SK-N-SH treated with all-trans-retinoic acid at 6 μM for 48 hours (cell line): ENCODE data around the gene SMYD3.

Experiments used
- ATAC-seq: fragments of 200-7000 bp; cut with Tn5 transposase; 3 replicates; pipeline ENCODE4 v1.9.1; 2020; ENCODE audit warnings: mild to moderate bottlenecking, moderate library complexity
- ARNTL ChIP-seq: fragments of 450-650 bp; formaldehyde crosslinking; IDR thresholded peaks from 2 replicates; pipeline ENCODE4 v1.5.0; 2020; ENCODE audit warnings: low read depth, mild to moderate bottlenecking, moderate library complexity, borderline replicate concordance
- CREB5 ChIP-seq: fragments of 250-450 bp; sonication (Bioruptor Pico); IDR thresholded peaks from 2 replicates; pipeline ENCODE4 v1.5.1; 2020; ENCODE audit warnings: low read depth, mild to moderate bottlenecking, moderate library complexity
- CSDC2 ChIP-seq: fragments of 250-450 bp; sonication (Bioruptor Pico); IDR thresholded peaks from 2 replicates; pipeline ENCODE4 v1.5.0; 2020; ENCODE audit warnings: mild to moderate bottlenecking, moderate library complexity
- CSRNP3 ChIP-seq: fragments of 250-450 bp; sonication (Bioruptor Pico); IDR thresholded peaks from 2 replicates; pipeline ENCODE4 v1.5.1; 2021; ENCODE audit warnings: mild to moderate bottlenecking, moderate library complexity
- ESRRG ChIP-seq: fragments of 250-450 bp; sonication (Bioruptor Pico); IDR thresholded peaks from 2 replicates; pipeline ENCODE4 v1.6.1; 2021; ENCODE audit warnings: mild to moderate bottlenecking
- GLIS3 ChIP-seq: fragments of 250-450 bp; sonication (Bioruptor Pico); IDR thresholded peaks from 2 replicates; pipeline ENCODE4 v1.5.0; 2020; ENCODE audit warnings: mild to moderate bottlenecking, moderate library complexity
- ISL1 ChIP-seq: fragments of 250-450 bp; sonication (Bioruptor Pico); IDR thresholded peaks from 2 replicates; pipeline ENCODE4 v2.1.2; 2022; ENCODE audit warnings: mild to moderate bottlenecking, moderate library complexity
- OSR1 ChIP-seq: fragments of 250-450 bp; sonication (Bioruptor Pico); IDR thresholded peaks from 2 replicates; pipeline ENCODE4 v1.8.0; 2022; ENCODE audit warnings: moderate library complexity, mild to moderate bottlenecking, inconsistent platforms
- POU6F1 ChIP-seq: fragments of 250-450 bp; sonication (Bioruptor Pico); IDR thresholded peaks from 2 replicates; pipeline ENCODE4 v1.8.0; 2021; ENCODE audit warnings: low read depth, mild to moderate bottlenecking, moderate library complexity, borderline replicate concordance
- PPARA ChIP-seq: fragments of 250-450 bp; sonication (Bioruptor Pico); IDR thresholded peaks from 2 replicates; pipeline ENCODE4 v1.5.0; 2020; ENCODE audit warnings: mild to moderate bottlenecking, borderline replicate concordance
- RARB ChIP-seq: fragments of 250-450 bp; sonication (Bioruptor Pico); IDR thresholded peaks from 2 replicates; pipeline ENCODE4 v1.8.0; 2021; ENCODE audit warnings: mild to moderate bottlenecking, moderate library complexity
- SNAI2 ChIP-seq: fragments of 250-450 bp; sonication (Bioruptor Pico); IDR thresholded peaks from 2 replicates; pipeline ENCODE4 v1.5.0; 2020; ENCODE audit warnings: mild to moderate bottlenecking, moderate library complexity
- TCF4 ChIP-seq: fragments of 250-450 bp; sonication (Bioruptor Pico); IDR thresholded peaks from 2 replicates; pipeline ENCODE4 v1.8.0; 2021; ENCODE audit warnings: mild to moderate bottlenecking, moderate library complexity, borderline replicate concordance
- TOX ChIP-seq: fragments of 250-450 bp; sonication (Bioruptor Pico); IDR thresholded peaks from 2 replicates; pipeline ENCODE4 v1.8.0; 2021; ENCODE audit warnings: mild to moderate bottlenecking, moderate library complexity, borderline replicate concordance
- TSHZ2 ChIP-seq: fragments of 250-450 bp; sonication (Bioruptor Pico); IDR thresholded peaks from 2 replicates; pipeline ENCODE4 v1.5.0; 2020; ENCODE audit warnings: mild to moderate bottlenecking, moderate library complexity
- ZC3H10 ChIP-seq: fragments of 250-450 bp; sonication (Bioruptor Pico); IDR thresholded peaks from 2 replicates; pipeline ENCODE4 v1.5.1; 2021; ENCODE audit warnings: mild to moderate bottlenecking, moderate library complexity
- ZFP3 ChIP-seq: fragments of 250-450 bp; sonication (Bioruptor Pico); IDR thresholded peaks from 2 replicates; pipeline ENCODE4 v1.5.0; 2020; ENCODE audit warnings: mild to moderate bottlenecking, moderate library complexity
- ZFP30 ChIP-seq: fragments of 450-650 bp; formaldehyde crosslinking; IDR thresholded peaks from 2 replicates; pipeline ENCODE4 v1.5.0; 2022; ENCODE audit warnings: mild to moderate bottlenecking, moderate library complexity
- ZNF565 ChIP-seq: fragments of 450-650 bp; formaldehyde crosslinking; conservative IDR thresholded peaks from 2 replicates; pipeline ENCODE4 v1.5.0; 2020; ENCODE audit warnings: low read depth, mild to moderate bottlenecking, moderate library complexity
- ZNF70 ChIP-seq: fragments of 450-650 bp; formaldehyde crosslinking; IDR thresholded peaks from 2 replicates; pipeline ENCODE4 v1.5.0; 2020; ENCODE audit warnings: mild to moderate bottlenecking, moderate library complexity
- ZNF8 ChIP-seq: fragments of 450-650 bp; formaldehyde crosslinking; IDR thresholded peaks from 2 replicates; pipeline ENCODE4 v1.5.0; 2020; ENCODE audit warnings: mild to moderate bottlenecking, moderate library complexity
- TF ChIP-seq, protein P1 (sequence below): fragments of 250-450 bp; sonication (Bioruptor Pico); IDR thresholded peaks from 2 replicates; pipeline ENCODE4 v1.8.0; 2020; ENCODE audit warnings: mild to moderate bottlenecking, moderate library complexity, borderline replicate concordance

SMYD3 gene

GRCh38 chr1:246274186-246274585 is 232.9 kb downstream of the SMYD3 start:
- no peak for ATAC-seq

DNA sequence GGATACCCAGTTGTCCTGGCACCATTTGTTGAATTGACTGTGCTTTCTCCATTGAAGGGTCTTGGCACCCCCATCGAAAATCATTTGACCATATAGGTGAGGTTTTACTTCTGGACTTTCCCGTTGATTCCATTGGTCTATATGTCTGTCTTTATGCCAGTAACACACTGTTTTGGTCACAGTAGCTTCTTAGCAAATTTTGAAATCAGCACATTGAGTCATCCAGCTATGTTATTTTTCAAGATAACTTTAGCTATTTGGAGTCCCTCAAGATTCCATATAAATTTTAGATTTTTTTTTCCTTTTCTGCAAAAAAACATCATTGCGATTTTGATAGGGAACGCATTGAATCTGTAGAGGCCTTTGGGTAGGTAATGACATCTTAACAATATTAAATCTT is 235.6 kb downstream of the SMYD3 start:
- ATAC-seq: no peak
- no peak for TF ChIP-seq ZNF8 (CRISPR knock-in tag)
- no peak for TF ChIP-seq RARB
- no peak for TF ChIP-seq CSDC2 (CRISPR knock-in tag)
- TF ChIP-seq TOX (CRISPR knock-in tag): no peak
- TF ChIP-seq ZNF565 (CRISPR knock-in tag): no peak
- TF ChIP-seq ZC3H10 (CRISPR knock-in tag): no peak
- TF ChIP-seq PPARA (CRISPR knock-in tag): no peak
- TF ChIP-seq ZNF70: no peak
- TF ChIP-seq ISL1 (CRISPR knock-in tag): no peak
- no peak for TF ChIP-seq TCF4 (CRISPR knock-in tag)
- no peak for TF ChIP-seq ZFP30 (CRISPR knock-in tag)
- TF ChIP-seq, protein P1, sequence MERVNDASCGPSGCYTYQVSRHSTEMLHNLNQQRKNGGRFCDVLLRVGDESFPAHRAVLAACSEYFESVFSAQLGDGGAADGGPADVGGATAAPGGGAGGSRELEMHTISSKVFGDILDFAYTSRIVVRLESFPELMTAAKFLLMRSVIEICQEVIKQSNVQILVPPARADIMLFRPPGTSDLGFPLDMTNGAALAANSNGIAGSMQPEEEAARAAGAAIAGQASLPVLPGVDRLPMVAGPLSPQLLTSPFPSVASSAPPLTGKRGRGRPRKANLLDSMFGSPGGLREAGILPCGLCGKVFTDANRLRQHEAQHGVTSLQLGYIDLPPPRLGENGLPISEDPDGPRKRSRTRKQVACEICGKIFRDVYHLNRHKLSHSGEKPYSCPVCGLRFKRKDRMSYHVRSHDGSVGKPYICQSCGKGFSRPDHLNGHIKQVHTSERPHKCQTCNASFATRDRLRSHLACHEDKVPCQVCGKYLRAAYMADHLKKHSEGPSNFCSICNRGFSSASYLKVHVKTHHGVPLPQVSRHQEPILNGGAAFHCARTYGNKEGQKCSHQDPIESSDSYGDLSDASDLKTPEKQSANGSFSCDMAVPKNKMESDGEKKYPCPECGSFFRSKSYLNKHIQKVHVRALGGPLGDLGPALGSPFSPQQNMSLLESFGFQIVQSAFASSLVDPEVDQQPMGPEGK (CRISPR knock-in tag): no peak
- no peak for TF ChIP-seq TSHZ2
- TF ChIP-seq SNAI2: no peak

More at GRCh38 chr1:246274186-246274585, 232.9 kb downstream of the SMYD3 start:
- TF ChIP-seq CSDC2 (CRISPR knock-in tag) (no peak), ZC3H10 (CRISPR knock-in tag) (no peak), ZNF70 (no peak), ZFP30 (CRISPR knock-in tag) (no peak), ZFP3 (CRISPR knock-in tag) (no peak), ESRRG (no peak), CREB5 (CRISPR knock-in tag) (no peak), ARNTL (no peak), RARB (no peak), CSRNP3 (CRISPR knock-in tag) (no peak), ZNF8 (CRISPR knock-in tag) (no peak), SNAI2 (no peak), ZNF565 (CRISPR knock-in tag) (no peak), POU6F1 (CRISPR knock-in tag) (no peak), TCF4 (CRISPR knock-in tag) (no peak), TOX (CRISPR knock-in tag) (no peak), PPARA (CRISPR knock-in tag) (no peak)
- TF ChIP-seq, all 23 proteins: peak for 0

GRCh38 chr1:246270236-246270635 is 236.8 kb downstream of the SMYD3 start:
- TF ChIP-seq TOX (CRISPR knock-in tag): no peak
- TF ChIP-seq ISL1 (CRISPR knock-in tag): no peak
- TF ChIP-seq ESRRG: no peak
- TF ChIP-seq GLIS3 (CRISPR knock-in tag): no peak
- TF ChIP-seq ZFP30 (CRISPR knock-in tag): no peak
- TF ChIP-seq CSDC2 (CRISPR knock-in tag): no peak
- no peak for TF ChIP-seq CREB5 (CRISPR knock-in tag)
- no peak for TF ChIP-seq PPARA (CRISPR knock-in tag)
- TF ChIP-seq ARNTL: no peak
- TF ChIP-seq RARB: no peak
- TF ChIP-seq OSR1 (CRISPR knock-in tag): no peak
- TF ChIP-seq ZNF565 (CRISPR knock-in tag): no peak
- no peak for TF ChIP-seq TCF4 (CRISPR knock-in tag)
- TF ChIP-seq ZFP3 (CRISPR knock-in tag): no peak
- no peak for TF ChIP-seq SNAI2
- TF ChIP-seq CSRNP3 (CRISPR knock-in tag): no peak
- no peak for ATAC-seq
